GM18517 (cell line): ENCODE results near the gene FAM120C.

Source experiments
- ATAC-seq: cut with Tn5 transposase; IDR thresholded peaks from one replicate; pipeline ENCODE4 v1.9.1; 2021; ENCODE audit warnings: mild to moderate bottlenecking, moderate library complexity; ENCODE audit not compliant: unreplicated experiment

Gene FAM120C

DNA sequence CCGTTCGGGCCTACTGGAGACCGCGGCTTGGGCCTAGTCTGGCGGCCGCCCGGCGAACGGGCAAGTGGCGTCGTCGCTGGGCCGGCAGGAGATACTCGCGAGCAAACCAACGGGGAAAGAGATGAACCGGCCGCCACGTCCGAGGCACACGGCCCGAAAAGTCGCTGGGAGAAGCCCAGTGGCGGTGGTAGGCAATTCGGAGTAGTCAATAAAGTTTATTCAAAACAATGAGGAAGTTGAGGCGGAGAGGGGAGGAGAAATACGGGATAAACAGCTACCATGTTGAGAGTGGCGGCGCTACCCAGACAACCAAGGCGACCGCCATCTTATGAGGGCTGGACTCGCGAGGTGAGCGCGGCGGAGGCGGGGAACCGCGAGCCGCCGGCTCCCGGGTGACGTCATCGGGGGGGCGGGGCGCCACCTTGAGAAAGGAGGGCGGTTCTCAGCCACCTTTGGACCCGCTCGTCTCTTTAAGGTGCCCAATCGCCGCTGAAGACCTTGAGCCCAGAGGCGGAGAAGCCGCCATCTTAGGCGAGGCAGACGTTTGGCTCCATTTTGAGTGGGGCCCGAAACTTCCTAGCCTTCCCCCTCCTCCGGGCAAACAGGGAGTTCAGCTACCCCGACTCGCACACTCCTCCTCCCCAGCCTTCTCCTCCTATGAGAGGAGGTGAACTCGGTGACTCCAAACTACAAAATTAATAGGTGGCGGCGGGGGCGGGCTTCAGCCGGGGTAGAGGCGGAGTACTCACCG, 138.8 kb downstream of the FAM120C start, which contains the start of gene PHF8:
TSS of gene PHF8 (minus strand) at position 348 of the 751 bp plus-strand sequence. CDS start 1,745 bp downstream, outside the sequence.
- peak; percentile 86 for ATAC-seq

GRCh38 chrX:54043541-54044125, 139.4 kb downstream of the FAM120C start:
- peak; percentile 6 for ATAC-seq

GRCh38 chrX:54043056-54043455, 140.0 kb downstream of the FAM120C start:
- ATAC-seq = no peak

DNA sequence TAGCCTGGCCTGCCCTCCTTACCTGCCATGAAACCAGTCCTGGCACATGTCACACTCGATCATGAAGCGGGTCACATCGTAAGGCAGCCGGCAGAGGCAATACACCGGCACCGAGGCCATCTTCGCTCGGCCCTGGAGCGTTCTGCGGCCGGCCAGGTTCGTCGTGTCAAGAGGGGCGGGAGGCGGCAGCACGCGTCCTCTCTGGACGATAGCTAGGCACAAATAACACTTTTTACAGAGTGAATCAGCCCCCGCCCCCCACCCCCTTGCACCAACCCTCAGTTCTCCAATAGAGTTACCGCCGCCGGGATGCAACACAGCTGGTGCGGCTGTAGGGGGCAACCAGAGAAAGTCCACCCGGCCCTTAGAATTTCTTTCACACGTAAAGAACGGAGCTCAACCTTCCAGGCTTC, 140.4 kb downstream of the FAM120C start:
- ATAC-seq = no peak

DNA sequence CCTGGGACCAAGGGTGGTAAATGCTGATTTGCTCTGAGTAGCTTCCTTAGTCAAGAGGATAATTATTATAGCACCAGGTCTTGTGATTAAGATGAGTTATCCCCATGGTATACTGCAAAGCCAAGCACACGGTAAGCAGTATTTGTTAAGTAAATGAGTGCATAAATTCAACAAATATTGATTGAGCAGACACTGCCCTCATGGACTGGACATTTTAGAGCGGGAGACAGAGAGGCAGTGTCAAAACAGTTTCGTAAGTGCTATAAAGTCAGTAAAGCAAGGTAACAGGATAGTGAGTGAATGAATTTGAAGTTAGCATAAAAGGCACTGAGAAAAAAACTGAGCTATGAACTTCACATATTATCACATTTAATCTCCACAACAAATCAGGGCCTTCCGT, 152.7 kb downstream of the FAM120C start:
- ATAC-seq = no peak

GRCh38 chrX:54029529-54030143, 153.4 kb downstream of the FAM120C start:
- no peak for ATAC-seq

DNA sequence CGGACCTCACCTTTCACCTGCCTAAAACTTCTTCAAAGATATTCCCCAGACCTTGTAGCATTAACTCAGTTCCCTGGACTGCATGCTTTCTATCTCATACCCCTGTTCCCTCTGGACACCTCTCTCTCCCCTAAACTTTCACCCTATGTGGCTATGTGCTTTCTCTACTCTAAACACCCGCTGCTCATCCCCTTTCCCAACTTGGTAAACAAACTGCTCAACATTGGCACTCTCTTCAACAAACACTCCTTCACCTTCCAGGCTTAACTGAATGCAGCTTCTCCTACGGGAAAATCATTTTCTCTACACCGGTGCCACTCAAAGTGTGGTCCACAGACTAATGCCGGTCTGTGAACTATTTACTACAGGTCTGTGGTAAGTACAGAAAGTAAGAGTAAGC, 158.7 kb downstream of the FAM120C start:
- no peak for ATAC-seq
